ENCODE data around the gene CEACAM19. TPM values are rescaled to one million over a fixed set of nuclear protein-coding genes. Genes with fewer than 3 reads are reported as not detected.
"Not testable (repeated sequence)": the region's sequence is repeated elsewhere in the genome, so short reads cannot be mapped to it uniquely, and the experiment has no call there.

The CEACAM19 gene
- polyA plus RNA-seq, 4 donors, result 9.0 to 27.2 (median 14.3) TPM

- not testable (repeated sequence) for DNase-seq (ENCODE audit: low read depth in 4 of 4, low spot score in 3 of 4)
Observed at GRCh38 chr19:44720396-44720795, 49.1 kb downstream of the CEACAM19 start.

- no peak for DNase-seq (ENCODE audit: low read depth in 4 of 4, low spot score in 3 of 4)
Observed at GRCh38 chr19:44720945-44721344, 49.7 kb downstream of the CEACAM19 start.

- not testable (repeated sequence) for DNase-seq (ENCODE audit: low read depth in 4 of 4, low spot score in 3 of 4)
Observed at GRCh38 chr19:44721369-44721768, 50.1 kb downstream of the CEACAM19 start.

GRCh38 chr19:44722131-44723121 lies 51.1 kb downstream of the CEACAM19 start:
- no peak for DNase-seq (ENCODE audit: low read depth in 4 of 4, low spot score in 3 of 4)

- DNase-seq (ENCODE audit: low read depth in 4 of 4, low spot score in 3 of 4), result no peak
Observed at GRCh38 chr19:44723299-44723951, 52.1 kb downstream of the CEACAM19 start.

- DNase-seq (ENCODE audit: low read depth in 4 of 4, low spot score in 3 of 4), result peak in 2 of 4 donors; percentile 48 to 64
Observed at GRCh38 chr19:44723952-44724319, 52.7 kb downstream of the CEACAM19 start.

GRCh38 chr19:44725251-44725650 lies 54.0 kb downstream of the CEACAM19 start:
- DNase-seq (ENCODE audit: low read depth in 4 of 4, low spot score in 3 of 4), result no peak

GRCh38 chr19:44725684-44726083 lies 54.4 kb downstream of the CEACAM19 start:
- no peak for DNase-seq (ENCODE audit: low read depth in 4 of 4, low spot score in 3 of 4)

GRCh38 chr19:44726465-44726864 lies 55.2 kb downstream of the CEACAM19 start:
- no peak for DNase-seq (ENCODE audit: low read depth in 4 of 4, low spot score in 3 of 4)

- DNase-seq (ENCODE audit: low read depth in 4 of 4, low spot score in 3 of 4), result no peak
Observed at GRCh38 chr19:44728178-44728577, 56.9 kb downstream of the CEACAM19 start.

GRCh38 chr19:44729516-44730033 lies 58.3 kb downstream of the CEACAM19 start:
- DNase-seq (ENCODE audit: low read depth in 4 of 4, low spot score in 3 of 4), result no peak

GRCh38 chr19:44731081-44731480 lies 59.8 kb downstream of the CEACAM19 start:
- no peak for DNase-seq (ENCODE audit: low read depth in 4 of 4, low spot score in 3 of 4)

- DNase-seq (ENCODE audit: low read depth in 4 of 4, low spot score in 3 of 4), result no peak
Observed at GRCh38 chr19:44731622-44732021, 60.3 kb downstream of the CEACAM19 start.

GRCh38 chr19:44732235-44733014 lies 61.1 kb downstream of the CEACAM19 start:
- no peak for DNase-seq (ENCODE audit: low read depth in 4 of 4, low spot score in 3 of 4)

Other genes with a start within 250 kb of the CEACAM19 start
- gene ZNF229, start 223.0 kb upstream of the CEACAM19 start, polyA plus RNA-seq (ENCODE audit: insufficient read length in 4 of 4), result 10 to 100 TPM in 3 of 4 donors, 1 to 10 TPM in 1; 9.1 to 16.7 (median 14.5) TPM
- gene ZNF180, start 171.0 kb upstream of the CEACAM19 start, polyA plus RNA-seq (ENCODE audit: insufficient read length in 4 of 4), result 10 to 100 TPM; 13.9 to 19.2 (median 15.6) TPM
- not detected for gene CEACAM20, start 141.8 kb upstream of the CEACAM19 start, polyA plus RNA-seq (ENCODE audit: insufficient read length in 4 of 4)
- gene IGSF23, start 57.9 kb upstream of the CEACAM19 start, polyA plus RNA-seq (ENCODE audit: insufficient read length in 4 of 4), result 1 to 10 TPM in 1 of 4 donors, under 1 TPM in 2, not detected in 1; 0.73 to 1.5 (median 0.85) TPM
- gene PVR, start 27.6 kb upstream of the CEACAM19 start, polyA plus RNA-seq (ENCODE audit: insufficient read length in 4 of 4), result 10 to 100 TPM; 21.3 to 39.9 (median 28.3) TPM
- gene CEACAM16, start 27.7 kb downstream of the CEACAM19 start, polyA plus RNA-seq (ENCODE audit: insufficient read length in 4 of 4), result not detected
- gene BCL3, start 77.2 kb downstream of the CEACAM19 start, polyA plus RNA-seq (ENCODE audit: insufficient read length in 4 of 4), result 10 to 100 TPM in 2 of 4 donors, 1 to 10 TPM in 2; 5.5 to 16.5 (median 8.8) TPM
- gene CBLC, start 106.4 kb downstream of the CEACAM19 start, polyA plus RNA-seq (ENCODE audit: insufficient read length in 4 of 4), result 1 to 10 TPM in 3 of 4 donors, under 1 TPM in 1; 0.25 to 7.9 (median 6.0) TPM
- 100 to 1,000 TPM in 3 of 4 donors, 10 to 100 TPM in 1; 71.5 to 730 (median 500) TPM for gene BCAM, start 137.6 kb downstream of the CEACAM19 start, polyA plus RNA-seq (ENCODE audit: insufficient read length in 4 of 4)
- 100 to 1,000 TPM in 3 of 4 donors, 10 to 100 TPM in 1; 74.3 to 165 (median 151) TPM for gene NECTIN2, start 174.8 kb downstream of the CEACAM19 start, polyA plus RNA-seq (ENCODE audit: insufficient read length in 4 of 4)
- 10 to 100 TPM; 27.3 to 53.4 (median 43.9) TPM for gene TOMM40, start 219.8 kb downstream of the CEACAM19 start, polyA plus RNA-seq (ENCODE audit: insufficient read length in 4 of 4)
- gene APOE, start 234.3 kb downstream of the CEACAM19 start, polyA plus RNA-seq (ENCODE audit: insufficient read length in 4 of 4), result 100 to 1,000 TPM in 3 of 4 donors, 10 to 100 TPM in 1; 51.2 to 397 (median 259) TPM
- 10 to 100 TPM in 2 of 4 donors, 1 to 10 TPM in 2; 8.7 to 25.0 (median 9.9) TPM for gene APOC1, start 243.1 kb downstream of the CEACAM19 start, polyA plus RNA-seq (ENCODE audit: insufficient read length in 4 of 4)

All from left renal pelvis (tissue), 4 donors.